Measurements from ENCODE around the gene ZNF274.
"Not testable (repeated sequence)": the region's sequence is repeated elsewhere in the genome, so short reads cannot be mapped to it uniquely, and the experiment has no call there.

Gene ZNF274

GRCh38 chr19:58248886-58249285 lies 66.0 kb downstream of the ZNF274 start:
- Histone ChIP-seq H3K4me1 (ENCODE audit: low read length) (no peaks in the 10 kb centered on the region), H3K27ac (ENCODE audit: low read length) (no peak overlapping the region), H3K36me3 (replicated peaks; ENCODE audit: insufficient read depth, low read length) (no peaks in the 10 kb centered on the region), H3K4me2 (ENCODE audit: low read depth, low read length) (no peak overlapping the region), H3K4me3 (ENCODE audit: low read length) (no peak overlapping the region), H4K20me1 (ENCODE audit: insufficient read depth, low read length) (no peaks in the 10 kb centered on the region), H3K79me2 (ENCODE audit: low read length) (no peaks in the 10 kb centered on the region), H2AFZ (ENCODE audit: low read length) (no peak overlapping the region), H3K27me3 (replicated peaks; ENCODE audit: insufficient read depth, low read length) (no peaks in the 10 kb centered on the region), H3K9me3 (replicated peaks; ENCODE audit: insufficient read depth, low read length) (no peaks in the 10 kb centered on the region; the same call in 1 of the 2 replicates), H3K9me2 (replicated peaks; ENCODE audit: insufficient read depth, low read length) (no peaks in the 10 kb centered on the region), H3F3A (ENCODE audit: insufficient read depth, low read length) (no peaks in the 10 kb centered on the region), H3K9ac (ENCODE audit: low read length) (no peak overlapping the region)
- TF ChIP-seq EZH2 (optimal IDR thresholded peaks at IDR 0.05; ENCODE audit: low read depth, low read length) (no peak), CTCF (IDR thresholded peaks at IDR 0.05; ENCODE audit: low read length) (no peak), EZH2phosphoT487 (IDR thresholded peaks at IDR 0.05; ENCODE audit: low read length) (no peak)
- DNase-seq, result no peak

- no peak overlapping the region for H3K4me2 ChIP-seq (ENCODE audit: low read depth, low read length)
- TF ChIP-seq CTCF (IDR thresholded peaks at IDR 0.05; ENCODE audit: low read length), result no peak
- H3K9me2 ChIP-seq (replicated peaks; ENCODE audit: insufficient read depth, low read length), result no peaks in the 10 kb centered on the region
- H3K4me1 ChIP-seq (ENCODE audit: low read length), result no peaks in the 10 kb centered on the region
- DNase-seq, result no peak
- H3F3A ChIP-seq (ENCODE audit: insufficient read depth, low read length), result no peaks in the 10 kb centered on the region
- no peaks in the 10 kb centered on the region for H3K36me3 ChIP-seq (replicated peaks; ENCODE audit: insufficient read depth, low read length)
- H3K9me3 ChIP-seq (replicated peaks; ENCODE audit: insufficient read depth, low read length), result no peaks in the 10 kb centered on the region
- H2AFZ ChIP-seq (ENCODE audit: low read length), result no peak overlapping the region
- no peaks in the 10 kb centered on the region for H4K20me1 ChIP-seq (ENCODE audit: insufficient read depth, low read length)
- H3K27me3 ChIP-seq (replicated peaks; ENCODE audit: insufficient read depth, low read length), result no peaks in the 10 kb centered on the region
- H3K4me3 ChIP-seq (ENCODE audit: low read length), result no peak overlapping the region
- H3K79me2 ChIP-seq (ENCODE audit: low read length), result no peaks in the 10 kb centered on the region
- no peak overlapping the region for H3K9ac ChIP-seq (ENCODE audit: low read length)
- no peak overlapping the region for H3K27ac ChIP-seq (ENCODE audit: low read length)
Measured at GRCh38 chr19:58252102-58252685, 69.3 kb downstream of the ZNF274 start.

GRCh38 chr19:58258259-58258658 lies 75.4 kb downstream of the ZNF274 start:
- not testable (repeated sequence) for H3K9me3 ChIP-seq (replicated peaks; ENCODE audit: insufficient read depth, low read length); H3K4me3 ChIP-seq (ENCODE audit: low read length); H3K9me2 ChIP-seq (replicated peaks; ENCODE audit: insufficient read depth, low read length); H3K4me2 ChIP-seq (ENCODE audit: low read depth, low read length); H3K27ac ChIP-seq (ENCODE audit: low read length); H4K20me1 ChIP-seq (ENCODE audit: insufficient read depth, low read length); DNase-seq; H3K27me3 ChIP-seq (replicated peaks; ENCODE audit: insufficient read depth, low read length); H3K9ac ChIP-seq (ENCODE audit: low read length); H3K4me1 ChIP-seq (ENCODE audit: low read length); H3F3A ChIP-seq (ENCODE audit: insufficient read depth, low read length); H2AFZ ChIP-seq (ENCODE audit: low read length); H3K79me2 ChIP-seq (ENCODE audit: low read length); H3K36me3 ChIP-seq (replicated peaks; ENCODE audit: insufficient read depth, low read length)

GRCh38 chr19:58261600-58261967 lies 78.7 kb downstream of the ZNF274 start:
- no peak overlapping the region for H2AFZ ChIP-seq (ENCODE audit: low read length)
- no peaks in the 10 kb centered on the region for H3K27me3 ChIP-seq (replicated peaks; ENCODE audit: insufficient read depth, low read length)
- H3F3A ChIP-seq (ENCODE audit: insufficient read depth, low read length), result no peaks in the 10 kb centered on the region
- no peaks in the 10 kb centered on the region for H3K9me3 ChIP-seq (replicated peaks; ENCODE audit: insufficient read depth, low read length)
- TF ChIP-seq EZH2phosphoT487 (IDR thresholded peaks at IDR 0.05; ENCODE audit: low read length), result no peak
- TF ChIP-seq EZH2 (optimal IDR thresholded peaks at IDR 0.05; ENCODE audit: low read depth, low read length), result no peak
- no peak for TF ChIP-seq CTCF (IDR thresholded peaks at IDR 0.05; ENCODE audit: low read length)
- no peak overlapping the region for H3K27ac ChIP-seq (ENCODE audit: low read length)
- no peak overlapping the region for H3K4me2 ChIP-seq (ENCODE audit: low read depth, low read length)
- H3K4me3 ChIP-seq (ENCODE audit: low read length), result no peak overlapping the region
- no peaks in the 10 kb centered on the region for H3K4me1 ChIP-seq (ENCODE audit: low read length)
- no peaks in the 10 kb centered on the region for H3K79me2 ChIP-seq (ENCODE audit: low read length)
- H3K36me3 ChIP-seq (replicated peaks; ENCODE audit: insufficient read depth, low read length), result no peaks in the 10 kb centered on the region
- H3K9ac ChIP-seq (ENCODE audit: low read length), result no peak overlapping the region
- no peaks in the 10 kb centered on the region for H4K20me1 ChIP-seq (ENCODE audit: insufficient read depth, low read length)
- DNase-seq, result no peak
- H3K9me2 ChIP-seq (replicated peaks; ENCODE audit: insufficient read depth, low read length), result no peaks in the 10 kb centered on the region

Measured in MM.1S (cell line).